HG03378 (cell line): Measurements from ENCODE around the gene PPP1R2C.

ENCODE experiments used
- ATAC-seq: cut with Tn5 transposase; IDR thresholded peaks from one replicate; pipeline ENCODE4 v1.9.1; 2021; ENCODE audit warnings: mild to moderate bottlenecking, moderate library complexity; ENCODE audit not compliant: unreplicated experiment

The PPP1R2C gene

DNA sequence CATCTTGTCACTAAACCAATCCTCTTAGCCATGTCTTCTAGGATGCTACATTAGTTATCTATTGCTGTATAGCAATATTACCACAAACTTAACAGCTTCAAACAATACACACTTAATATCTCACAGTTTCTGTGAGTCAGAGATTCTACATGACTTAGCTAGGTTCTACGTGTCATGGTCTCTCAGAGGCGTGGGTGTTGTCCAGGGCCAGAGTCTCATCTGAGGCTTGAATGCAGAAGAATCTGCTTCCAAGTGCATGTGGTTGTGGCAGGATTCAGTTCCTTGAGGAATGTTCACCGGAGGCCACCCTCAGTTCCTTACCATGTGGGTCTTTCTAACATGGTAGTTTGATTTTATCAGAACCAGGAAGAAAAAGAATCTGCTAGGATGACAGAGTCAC, 26.4 kb downstream of the PPP1R2C start:
- no peak for ATAC-seq

DNA sequence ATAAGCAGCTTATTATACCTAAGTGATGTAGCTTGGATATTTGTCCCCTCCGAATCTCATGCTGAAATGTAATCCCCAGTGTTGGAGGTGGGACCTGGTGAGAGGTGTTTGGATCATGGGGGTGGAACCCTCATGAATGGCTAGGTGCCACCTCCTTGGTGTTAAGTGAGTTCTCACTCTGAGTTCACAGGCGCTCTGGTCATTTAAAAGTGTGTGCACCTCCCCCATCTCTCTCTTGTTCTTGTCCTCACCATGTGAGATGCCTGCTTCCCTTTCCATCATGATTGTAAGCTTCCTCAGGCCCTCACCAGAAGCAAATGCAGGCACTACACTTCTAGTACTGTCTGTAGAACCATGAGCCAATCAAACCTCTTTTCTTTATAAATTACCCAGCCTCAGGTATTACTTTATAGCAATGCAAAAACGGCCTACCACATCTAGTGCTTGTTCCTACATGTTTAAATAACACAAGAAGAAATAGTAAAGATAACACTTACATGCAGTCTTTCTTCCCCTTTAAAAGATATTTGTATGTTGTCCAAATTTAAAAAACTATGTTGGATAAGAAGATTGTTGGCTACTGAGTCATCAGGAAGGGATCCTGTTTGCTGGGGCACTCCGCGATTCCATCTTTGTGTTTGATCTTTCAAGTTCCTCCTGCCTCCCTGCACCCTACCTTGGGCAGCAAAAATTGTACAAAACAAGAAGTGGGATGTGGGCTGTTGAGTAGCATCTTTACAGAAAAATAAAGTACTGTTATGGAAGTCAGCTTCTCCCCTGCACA, 29.7 kb downstream of the PPP1R2C start:
- ATAC-seq = no peak

DNA sequence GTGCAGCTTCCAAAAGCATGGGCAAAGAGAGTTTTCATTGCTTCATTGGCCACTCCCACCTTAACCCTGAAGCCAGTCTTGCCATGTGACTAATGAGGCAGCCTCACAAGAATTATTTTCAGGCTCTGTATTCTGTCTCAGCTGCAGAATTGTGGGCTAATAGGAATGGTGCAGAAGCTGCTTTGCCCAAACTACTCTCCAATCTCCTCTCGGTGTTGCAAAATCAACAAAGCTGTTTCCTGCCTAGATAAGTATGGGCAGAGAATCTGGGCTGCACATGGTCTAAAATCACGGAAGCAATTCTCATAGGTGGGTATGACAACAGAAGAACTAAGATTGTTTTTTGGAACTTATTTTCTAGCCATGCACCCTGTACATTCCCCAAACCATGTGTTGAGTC, 31.4 kb downstream of the PPP1R2C start:
- ATAC-seq = no peak

DNA sequence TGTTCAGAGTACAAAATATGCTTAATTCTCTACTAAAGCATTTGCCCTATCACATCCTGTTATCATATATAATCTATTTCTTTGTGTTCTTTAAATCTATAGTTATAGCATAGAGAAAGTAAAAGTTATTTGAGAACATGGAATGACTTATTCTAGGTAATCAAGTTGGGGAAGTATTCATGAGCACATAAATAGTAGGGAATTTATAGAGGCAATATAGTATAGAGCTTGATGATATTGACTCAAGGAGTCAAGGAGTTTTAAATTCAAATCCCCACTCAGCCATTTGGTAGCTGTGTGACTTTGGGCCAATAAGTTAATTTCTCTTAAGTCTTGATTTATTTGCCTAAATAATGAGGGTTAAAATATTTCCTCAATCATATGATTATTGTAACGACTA, 37.5 kb downstream of the PPP1R2C start:
- no peak for ATAC-seq

DNA sequence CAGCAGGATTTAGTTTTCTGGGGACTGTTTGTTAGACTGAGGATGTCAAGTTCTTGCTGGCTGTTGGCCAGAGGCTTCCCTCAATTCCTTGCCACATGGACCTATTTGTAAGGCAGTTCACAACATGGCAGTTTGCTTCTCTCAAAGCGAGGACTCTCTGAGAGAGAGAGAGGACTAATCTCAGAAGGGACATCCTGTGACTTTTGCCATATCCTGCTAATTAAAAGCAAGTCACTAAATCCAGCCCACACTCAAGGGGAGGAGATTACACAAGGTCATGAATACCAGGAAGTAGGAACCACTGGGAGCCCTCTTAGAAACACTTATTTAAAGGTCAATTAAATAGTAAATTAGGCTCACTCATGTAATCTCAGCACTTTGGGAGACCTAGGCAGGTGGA, 38.2 kb downstream of the PPP1R2C start:
- no peak for ATAC-seq

DNA sequence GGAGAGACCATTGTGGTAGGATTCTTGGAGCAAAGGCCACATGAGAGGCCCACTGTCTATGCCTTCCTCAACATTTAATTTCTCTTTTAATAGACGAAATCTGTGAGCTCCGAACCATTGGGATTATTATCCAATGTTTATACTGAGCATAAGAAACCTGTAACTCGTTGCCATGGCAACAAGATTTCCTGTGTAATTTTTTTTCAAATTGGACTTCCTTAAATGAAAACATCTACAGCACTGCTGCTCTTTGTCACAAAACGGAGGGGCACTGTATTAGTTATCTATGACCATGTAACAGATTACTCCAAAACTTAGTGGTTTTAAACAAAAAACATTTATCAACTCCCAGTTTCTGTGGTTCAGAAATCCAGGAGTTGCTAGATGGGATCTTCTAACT, 38.7 kb downstream of the PPP1R2C start:
- no peak for ATAC-seq

DNA sequence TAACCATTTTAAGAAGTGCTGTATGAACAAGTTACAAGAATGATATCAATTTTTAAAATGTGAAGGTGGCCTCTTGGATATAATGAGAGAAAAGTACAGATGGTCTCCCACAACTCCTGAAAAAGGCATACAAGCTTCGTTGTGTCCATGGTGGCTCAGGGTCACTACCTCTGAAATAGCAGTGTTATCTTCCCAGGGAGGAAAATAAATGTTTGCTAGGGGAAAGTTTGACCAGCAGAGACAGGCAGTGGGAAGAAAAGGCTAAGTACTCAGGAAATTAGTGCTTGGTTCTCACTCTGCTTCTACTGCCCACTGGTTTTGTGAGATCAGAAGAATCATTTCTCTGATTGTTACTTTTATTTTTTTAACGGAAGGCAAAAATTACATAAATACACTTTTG, 39.4 kb downstream of the PPP1R2C start:
- no peak for ATAC-seq

DNA sequence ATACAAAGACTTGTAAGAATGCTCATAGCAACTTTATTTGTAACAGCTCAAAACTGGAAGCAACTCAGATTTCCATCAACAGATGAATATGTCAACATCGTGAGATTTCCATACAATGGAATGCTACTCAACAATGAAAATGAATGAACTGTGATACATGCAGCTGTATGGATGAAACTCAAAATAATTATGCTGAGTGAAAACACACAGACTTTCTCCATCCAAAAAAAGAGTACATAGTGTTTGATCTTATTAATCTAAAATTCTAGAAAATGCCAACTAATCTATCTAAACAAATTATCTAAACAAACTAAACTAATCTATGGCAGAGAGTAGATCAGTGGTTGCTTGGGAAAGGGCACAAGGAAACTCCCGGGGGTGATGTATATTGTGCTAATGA, 42.7 kb downstream of the PPP1R2C start:
- no peak for ATAC-seq

DNA sequence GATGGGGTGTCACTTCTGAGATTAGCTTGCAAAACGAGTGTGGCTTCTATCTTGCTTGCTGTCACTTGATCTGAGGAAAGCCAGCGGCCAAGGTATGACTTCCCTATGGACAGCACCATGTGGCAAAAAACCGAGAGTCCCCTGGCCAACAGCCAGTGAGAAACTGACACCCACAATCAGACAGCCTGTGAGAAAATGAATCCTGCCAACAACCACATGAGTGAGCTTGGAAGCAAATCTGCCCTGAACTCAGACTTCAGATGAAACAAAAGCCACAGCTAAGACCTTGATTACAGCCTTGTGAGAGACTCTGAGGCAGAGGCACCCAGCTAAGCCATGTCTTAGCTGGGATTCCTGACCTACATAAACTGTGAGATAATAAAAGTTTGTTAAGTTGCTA, 45.5 kb downstream of the PPP1R2C start:
- ATAC-seq = no peak
